Left lung (tissue), 10 donors: ENCODE data around the gene CNTFR. TPM values are rescaled to one million over a fixed set of nuclear protein-coding genes. Genes with fewer than 3 reads are reported as not detected.

Experiments used
- ATAC-seq: fragments of 200-7000 bp; cut with Tn5 transposase; one replicate; pipeline ENCODE4 v1.9.1; 2020; ENCODE audit warnings: moderate library complexity
- DNase-seq, 4 donors: peaks; one replicate each; pipeline ENCODE4 v3.0.0-alpha.2; 2013 to 2020
- H3K27ac ChIP-seq, 2 donors: fragments of 200-600 bp; sonication (generic) in 1 of 2; one replicate each; pipeline versions ENCODE4 v1.5.0 to v1.8.0; 2020 to 2021
- H3K27me3 ChIP-seq, 2 donors: fragments of 200-600 bp; sonication (generic) in 1 of 2; one replicate each; pipeline versions ENCODE4 v1.5.0 to v1.8.0; 2020 to 2021
- H3K36me3 ChIP-seq, 2 donors: fragments of 200-600 bp; sonication (generic) in 1 of 2; one replicate each; pipeline versions ENCODE4 v1.5.0 to v1.8.0; 2020 to 2021
- H3K4me1 ChIP-seq, 2 donors: fragments of 200-600 bp; one replicate each; pipeline ENCODE4 v1.8.0; 2021
- H3K4me3 ChIP-seq, 2 donors: fragments of 200-600 bp; sonication (generic) in 1 of 2; one replicate each; pipeline versions ENCODE4 v1.5.0 to v1.8.0; 2020 to 2021; ENCODE audit warnings: mild to moderate bottlenecking in 1 of 2
- H3K9me3 ChIP-seq, 2 donors: fragments of 200-600 bp; sonication (generic) in 1 of 2; one replicate each; pipeline versions ENCODE4 v1.5.0 to v1.8.0; 2020 to 2021
- intact Hi-C, 2 donors: fragments of 100-400 bp; cut with DNase I; formaldehyde crosslinking; loops; one replicate each; pipeline versions ENCODE4 v1.11.2 to v1.14.2; 2022
- polyA plus RNA-seq, 6 donors: library from polyadenylated mRNA; unstranded; fragments of 120-200 nt; gene quantifications; one replicate each; pipeline ENCODE4 v1.2.1, GENCODE V29; 2013; ENCODE audit not compliant: insufficient read length in 6 of 6
- total RNA-seq, 2 donors: library from RNA; stranded (reverse); fragmentation: NEBNext Ultra II Directional; extraction: Animal tissue kit (Norgen Biotek cat#: 25700); gene quantifications; one replicate each; pipeline ENCODE4 v1.2.1, GENCODE V29; 2021
- TF ChIP-seq, protein P1 (sequence below), 2 donors: fragments of 200-600 bp; sonication (generic) in 1 of 2; IDR thresholded peaks; one replicate each; pipeline versions ENCODE4 v1.5.0 to v1.8.0; 2021; ENCODE audit warnings: antibody characterized with exemption in 2 of 2
- donor health status: DM: no; HTN: yes; CAD: no.
- donor health status: DM: no; HTN: no; CAD: no.

The CNTFR gene
- total and polyA plus RNA-seq, 8 donors = 0.90 to 35.6 (median 26.9) TPM

DNA sequence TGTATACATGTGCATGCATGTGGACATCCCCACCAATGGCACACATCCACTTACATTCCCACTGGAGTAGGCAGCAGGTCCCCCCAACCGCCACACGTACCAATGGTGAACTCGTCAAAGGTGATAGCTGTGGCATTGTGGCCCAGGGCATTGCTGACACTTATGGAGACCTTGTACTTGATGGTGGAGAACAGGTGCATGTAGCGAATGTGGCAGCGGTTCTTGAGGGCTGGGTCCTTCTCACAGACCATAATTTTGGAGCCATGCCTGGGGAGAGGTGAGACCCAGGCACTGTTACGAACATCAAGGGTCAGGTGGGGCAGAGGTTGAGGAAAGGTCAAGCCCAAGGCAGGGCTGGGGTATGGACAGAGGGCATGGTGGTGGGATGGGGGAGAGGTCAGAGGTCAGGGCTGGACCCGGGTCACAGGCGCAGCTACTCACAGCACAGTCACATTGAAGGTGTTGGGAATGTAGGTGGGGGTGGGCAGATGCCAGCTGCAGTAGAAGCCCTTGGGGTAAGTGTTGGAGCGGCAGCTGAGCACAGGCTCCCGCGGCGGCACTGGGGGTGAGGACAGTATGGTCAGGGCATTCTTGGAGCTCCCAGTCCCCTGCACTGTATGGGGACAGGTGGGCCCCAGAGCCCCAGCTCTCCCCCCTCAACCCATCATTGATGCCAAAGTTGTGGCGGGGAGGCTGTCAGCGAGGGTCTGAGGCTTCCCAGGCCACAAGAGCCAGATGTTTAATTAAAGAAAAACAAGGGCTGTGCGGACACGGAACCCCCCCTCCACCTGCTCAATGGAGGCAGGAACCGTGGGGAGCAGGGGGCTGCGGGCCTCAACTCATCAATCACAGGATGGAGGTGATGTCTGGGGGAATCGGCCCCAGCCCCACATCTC, 31.9 kb downstream of the CNTFR start:
- TF ChIP-seq, protein P1, sequence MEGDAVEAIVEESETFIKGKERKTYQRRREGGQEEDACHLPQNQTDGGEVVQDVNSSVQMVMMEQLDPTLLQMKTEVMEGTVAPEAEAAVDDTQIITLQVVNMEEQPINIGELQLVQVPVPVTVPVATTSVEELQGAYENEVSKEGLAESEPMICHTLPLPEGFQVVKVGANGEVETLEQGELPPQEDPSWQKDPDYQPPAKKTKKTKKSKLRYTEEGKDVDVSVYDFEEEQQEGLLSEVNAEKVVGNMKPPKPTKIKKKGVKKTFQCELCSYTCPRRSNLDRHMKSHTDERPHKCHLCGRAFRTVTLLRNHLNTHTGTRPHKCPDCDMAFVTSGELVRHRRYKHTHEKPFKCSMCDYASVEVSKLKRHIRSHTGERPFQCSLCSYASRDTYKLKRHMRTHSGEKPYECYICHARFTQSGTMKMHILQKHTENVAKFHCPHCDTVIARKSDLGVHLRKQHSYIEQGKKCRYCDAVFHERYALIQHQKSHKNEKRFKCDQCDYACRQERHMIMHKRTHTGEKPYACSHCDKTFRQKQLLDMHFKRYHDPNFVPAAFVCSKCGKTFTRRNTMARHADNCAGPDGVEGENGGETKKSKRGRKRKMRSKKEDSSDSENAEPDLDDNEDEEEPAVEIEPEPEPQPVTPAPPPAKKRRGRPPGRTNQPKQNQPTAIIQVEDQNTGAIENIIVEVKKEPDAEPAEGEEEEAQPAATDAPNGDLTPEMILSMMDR (IDR thresholded peaks at IDR 0.05) = no peak
- no peaks in the 10 kb centered on the region for H3K36me3 ChIP-seq
- no peak overlapping the region for H3K27ac ChIP-seq
- no peak overlapping the region for H3K4me3 ChIP-seq
- intact Hi-C loops = no loop called here
- peaks cover 0 to 5% of the 10 kb centered on the region in 2 donors for H3K9me3 ChIP-seq
- peaks cover 3 to 14% of the 10 kb centered on the region in 2 donors for H3K4me1 ChIP-seq
- H3K27me3 ChIP-seq = peaks cover 0 to 66% of the 10 kb centered on the region in 2 donors
- DNase-seq = peak in 1 of 4 donors; percentile 29
- no peak for ATAC-seq

DNA sequence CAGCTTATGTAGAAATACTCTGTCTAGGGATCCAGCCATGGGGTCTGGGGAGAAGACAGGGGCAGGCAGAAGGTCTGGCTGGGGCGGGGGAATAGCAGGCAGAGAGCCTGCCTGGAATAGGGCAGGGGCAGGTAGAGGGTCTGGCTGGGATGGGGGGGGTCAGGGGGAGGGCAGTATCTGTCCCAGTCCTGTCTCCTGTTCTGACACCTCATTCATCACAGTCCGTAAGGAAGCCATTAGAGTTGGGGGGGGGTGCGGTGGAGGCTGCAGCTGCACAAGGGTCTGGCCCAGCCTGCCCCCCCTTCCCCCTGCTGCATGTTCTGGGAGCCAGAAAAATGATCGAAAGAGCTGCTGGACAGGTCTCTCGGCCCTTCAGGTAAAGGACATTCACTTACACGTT, 32.6 kb downstream of the CNTFR start:
- TF ChIP-seq, protein P1 (IDR thresholded peaks at IDR 0.05) = no peak

DNA sequence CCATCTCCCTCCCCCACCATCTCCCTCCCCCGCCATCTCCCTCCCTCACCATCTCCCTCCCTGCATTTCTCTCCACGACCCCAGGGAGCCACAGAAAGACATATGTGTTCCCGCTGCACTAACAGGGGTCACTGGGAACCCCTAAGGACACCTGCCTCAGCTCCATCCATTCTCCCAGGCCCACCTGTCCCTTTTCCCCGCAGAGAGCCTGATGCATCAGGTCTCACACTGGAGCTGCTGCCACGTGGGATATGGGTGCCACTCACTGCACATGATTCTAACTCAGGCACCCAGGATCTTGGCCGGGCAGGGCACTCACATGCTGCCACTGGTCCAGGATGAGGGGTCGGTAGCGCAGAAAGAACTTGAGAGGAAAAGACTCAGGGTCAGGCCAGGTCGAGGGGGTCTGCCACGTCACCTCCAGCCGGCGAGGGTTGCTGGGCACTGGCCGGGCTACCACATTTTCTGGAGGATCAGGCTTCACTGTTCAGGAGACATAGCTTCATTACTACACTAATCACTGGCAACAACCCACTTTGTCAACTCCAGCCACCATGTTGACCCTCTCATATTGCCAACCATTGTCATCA, 33.5 kb downstream of the CNTFR start:
- Histone ChIP-seq H3K4me1 (peaks cover 3 to 14% of the 10 kb centered on the region in 2 donors), H3K27ac (no peak overlapping the region), H3K4me3 (no peak overlapping the region), H3K27me3 (peaks cover 0 to 62% of the 10 kb centered on the region in 2 donors), H3K9me3 (no peaks in the 10 kb centered on the region), H3K36me3 (no peaks in the 10 kb centered on the region)
- DNase-seq = peak in 2 of 4 donors; percentile 18 to 47
- TF ChIP-seq, protein P1 (IDR thresholded peaks at IDR 0.05) = no peak
- intact Hi-C loops = no loop called here
- ATAC-seq = no peak

More for the DNA sequence above, 32.6 kb downstream of the CNTFR start:
- peaks cover 0 to 2% of the 10 kb centered on the region in 2 donors for H3K9me3 ChIP-seq
- no peak overlapping the region for H3K4me3 ChIP-seq
- H3K4me1 ChIP-seq = peaks cover 3 to 14% of the 10 kb centered on the region in 2 donors
- no peak for ATAC-seq
- peak in 2 of 4 donors; percentile 19 to 24 for DNase-seq
- H3K27me3 ChIP-seq = peaks cover 0 to 66% of the 10 kb centered on the region in 2 donors
- intact Hi-C loops = no loop called here
- no peak overlapping the region for H3K27ac ChIP-seq
- no peaks in the 10 kb centered on the region for H3K36me3 ChIP-seq

DNA sequence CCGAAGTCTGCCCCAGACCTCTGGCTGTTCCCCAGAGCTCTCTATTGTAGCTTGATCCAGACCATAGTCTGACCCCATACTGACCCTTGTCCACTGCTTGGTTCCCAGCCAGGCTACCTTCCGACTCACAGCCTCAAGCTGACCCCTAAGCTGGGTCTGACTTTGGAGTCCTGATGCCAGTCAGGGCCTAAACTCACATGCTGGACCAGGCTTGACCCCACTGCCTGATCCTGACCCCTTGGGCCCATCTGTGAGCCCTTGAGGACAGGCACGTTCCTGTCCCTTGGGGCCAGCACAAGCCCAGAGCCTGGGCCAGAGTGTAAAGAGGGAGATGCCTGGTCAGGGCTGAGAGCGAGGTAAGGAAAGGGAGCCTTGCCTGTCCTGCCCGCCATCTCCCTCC, 34.0 kb downstream of the CNTFR start:
- TF ChIP-seq, protein P1 (IDR thresholded peaks at IDR 0.05) = no peak
- intact Hi-C loops = no loop called here
- peaks cover 0 to 57% of the 10 kb centered on the region in 2 donors for H3K27me3 ChIP-seq
- no peak overlapping the region for H3K4me3 ChIP-seq
- DNase-seq = peak in 2 of 4 donors; percentile 14 to 33
- no peaks in the 10 kb centered on the region for H3K9me3 ChIP-seq
- no peaks in the 10 kb centered on the region for H3K36me3 ChIP-seq
- ATAC-seq = no peak
- H3K27ac ChIP-seq = no peak overlapping the region
- peaks cover 3 to 10% of the 10 kb centered on the region in 2 donors for H3K4me1 ChIP-seq

DNA sequence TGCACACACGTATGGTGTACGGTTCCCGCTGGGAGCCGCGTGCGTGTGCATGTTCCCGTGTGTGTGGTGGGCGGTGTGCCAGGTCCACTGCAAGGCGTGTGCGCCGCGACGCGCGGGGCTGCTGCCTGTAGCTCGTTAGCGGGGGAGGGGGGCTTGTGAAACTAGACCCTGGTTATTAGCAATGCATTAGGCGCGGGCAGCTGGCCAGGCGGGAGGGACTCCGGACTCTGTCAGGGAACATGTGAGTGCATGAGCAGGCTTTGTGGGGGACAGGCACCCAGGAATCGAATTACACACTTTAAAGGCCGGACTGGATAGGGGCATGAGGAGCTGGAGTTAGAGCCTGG, 34.5 kb downstream of the CNTFR start:
- peaks cover 0 to 52% of the 10 kb centered on the region in 2 donors for H3K27me3 ChIP-seq
- DNase-seq (peak in 2 of 4 donors; percentile 32 to 63), ATAC-seq (no peak)
- H3K4me3 ChIP-seq = no peak overlapping the region
- H3K27ac ChIP-seq = no peak overlapping the region
- intact Hi-C loops = no loop called here
- peaks cover 0 to 6% of the 10 kb centered on the region in 2 donors for H3K4me1 ChIP-seq
- H3K9me3 ChIP-seq = no peaks in the 10 kb centered on the region
- H3K36me3 ChIP-seq = no peaks in the 10 kb centered on the region
- TF ChIP-seq, protein P1 (IDR thresholded peaks at IDR 0.05) = no peak
